GM10266 (cell line): ENCODE measurements around the gene FNDC3A.
"Not testable (repeated sequence)": the region's sequence is repeated elsewhere in the genome, so short reads cannot be mapped to it uniquely, and the experiment has no call there.

Experiments
- DNase-seq: peaks from one replicate; pipeline ENCODE4 v3.0.0; 2012; ENCODE audit errors: extremely low spot score
- TF ChIP-seq, protein P1 (sequence below): IDR thresholded peaks from 2 replicates; pipeline ENCODE4 v1.5.1; 2012; ENCODE audit warnings: mild to moderate bottlenecking, low read depth; ENCODE audit not compliant: control insufficient read depth, insufficient read depth; ENCODE audit errors: missing control alignments

FNDC3A gene

DNA sequence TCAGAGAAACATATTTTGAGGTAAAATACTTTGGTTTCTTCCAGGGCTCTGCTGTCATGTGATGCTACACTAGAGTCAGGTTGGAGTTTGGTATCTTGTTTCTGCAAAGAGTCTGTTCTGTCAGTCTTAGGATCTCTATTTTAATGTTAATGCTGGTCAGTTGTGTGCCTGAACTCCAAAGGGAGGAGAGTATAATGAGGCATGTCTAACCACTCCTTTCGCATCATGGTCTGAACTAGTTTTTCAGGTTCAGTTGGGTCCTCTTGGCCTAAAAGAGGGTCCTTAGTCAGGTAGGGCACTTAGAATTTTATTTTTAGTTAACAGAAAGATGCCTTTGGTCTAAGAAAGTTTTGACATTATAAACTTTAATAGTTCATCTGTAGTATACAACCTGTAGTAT, 78.2 kb downstream of the FNDC3A start:
- TF ChIP-seq, protein P1, sequence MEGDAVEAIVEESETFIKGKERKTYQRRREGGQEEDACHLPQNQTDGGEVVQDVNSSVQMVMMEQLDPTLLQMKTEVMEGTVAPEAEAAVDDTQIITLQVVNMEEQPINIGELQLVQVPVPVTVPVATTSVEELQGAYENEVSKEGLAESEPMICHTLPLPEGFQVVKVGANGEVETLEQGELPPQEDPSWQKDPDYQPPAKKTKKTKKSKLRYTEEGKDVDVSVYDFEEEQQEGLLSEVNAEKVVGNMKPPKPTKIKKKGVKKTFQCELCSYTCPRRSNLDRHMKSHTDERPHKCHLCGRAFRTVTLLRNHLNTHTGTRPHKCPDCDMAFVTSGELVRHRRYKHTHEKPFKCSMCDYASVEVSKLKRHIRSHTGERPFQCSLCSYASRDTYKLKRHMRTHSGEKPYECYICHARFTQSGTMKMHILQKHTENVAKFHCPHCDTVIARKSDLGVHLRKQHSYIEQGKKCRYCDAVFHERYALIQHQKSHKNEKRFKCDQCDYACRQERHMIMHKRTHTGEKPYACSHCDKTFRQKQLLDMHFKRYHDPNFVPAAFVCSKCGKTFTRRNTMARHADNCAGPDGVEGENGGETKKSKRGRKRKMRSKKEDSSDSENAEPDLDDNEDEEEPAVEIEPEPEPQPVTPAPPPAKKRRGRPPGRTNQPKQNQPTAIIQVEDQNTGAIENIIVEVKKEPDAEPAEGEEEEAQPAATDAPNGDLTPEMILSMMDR, result no peak
- no peak for DNase-seq

DNA sequence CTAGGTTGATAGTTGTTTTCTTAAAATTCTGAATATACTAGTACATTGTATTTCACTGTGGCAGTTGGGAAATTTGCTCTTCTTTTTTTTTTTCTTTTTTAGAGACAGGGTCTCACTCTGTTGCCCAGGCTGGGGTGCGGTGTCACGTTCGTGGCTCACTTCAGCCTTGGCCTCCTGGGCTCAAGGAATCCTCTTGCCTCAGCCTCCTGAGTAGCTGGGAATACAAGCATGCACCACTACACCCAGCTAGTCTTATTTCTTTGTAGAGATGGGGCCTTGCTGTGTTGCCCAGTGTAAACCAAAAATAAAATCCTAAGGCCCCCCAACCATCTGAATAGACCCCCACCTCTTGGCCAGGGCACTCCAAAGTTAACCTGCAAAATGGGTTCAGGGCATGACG, 79.3 kb downstream of the FNDC3A start:
- TF ChIP-seq, protein P1, result no peak
- DNase-seq, result no peak

DNA sequence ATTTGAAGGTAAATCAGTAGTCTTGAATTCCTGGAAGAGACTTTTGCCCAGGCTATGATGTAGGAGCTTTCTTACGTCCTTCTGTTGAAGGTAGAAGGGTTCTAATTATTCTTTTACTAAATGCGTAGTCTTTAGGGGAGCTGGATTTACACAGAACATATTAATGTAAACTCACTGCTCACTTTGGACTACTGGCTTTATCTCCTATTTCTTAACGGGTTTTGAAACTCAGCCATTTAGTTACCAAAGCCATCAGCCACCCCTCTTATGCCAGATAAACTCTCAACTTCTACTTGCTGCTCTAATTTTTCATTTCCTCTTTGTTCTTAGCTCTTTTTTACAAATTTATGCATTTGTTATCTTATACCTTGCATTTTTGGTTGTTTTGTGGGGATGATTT, 81.5 kb downstream of the FNDC3A start:
- TF ChIP-seq, protein P1, result no peak
- DNase-seq, result no peak

DNA sequence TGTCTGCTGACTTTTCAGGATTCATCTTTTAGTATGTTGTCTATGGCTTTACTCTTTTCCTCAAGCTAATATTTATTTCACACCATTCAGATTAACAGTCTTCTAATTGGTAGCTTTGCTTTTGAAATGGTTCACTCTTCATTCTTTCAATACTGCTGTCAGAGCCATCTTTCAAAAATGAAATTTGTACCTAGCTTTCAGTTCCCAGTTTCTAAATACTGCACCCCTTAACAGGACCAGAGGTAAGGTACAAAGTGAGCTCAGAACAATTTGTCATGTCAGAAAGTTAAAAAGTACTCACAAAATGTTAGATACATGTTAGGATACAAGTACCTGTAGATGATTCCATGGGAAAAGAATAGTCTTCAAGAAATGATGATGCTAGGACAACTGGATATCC, 83.0 kb downstream of the FNDC3A start:
- no peak for DNase-seq

DNA sequence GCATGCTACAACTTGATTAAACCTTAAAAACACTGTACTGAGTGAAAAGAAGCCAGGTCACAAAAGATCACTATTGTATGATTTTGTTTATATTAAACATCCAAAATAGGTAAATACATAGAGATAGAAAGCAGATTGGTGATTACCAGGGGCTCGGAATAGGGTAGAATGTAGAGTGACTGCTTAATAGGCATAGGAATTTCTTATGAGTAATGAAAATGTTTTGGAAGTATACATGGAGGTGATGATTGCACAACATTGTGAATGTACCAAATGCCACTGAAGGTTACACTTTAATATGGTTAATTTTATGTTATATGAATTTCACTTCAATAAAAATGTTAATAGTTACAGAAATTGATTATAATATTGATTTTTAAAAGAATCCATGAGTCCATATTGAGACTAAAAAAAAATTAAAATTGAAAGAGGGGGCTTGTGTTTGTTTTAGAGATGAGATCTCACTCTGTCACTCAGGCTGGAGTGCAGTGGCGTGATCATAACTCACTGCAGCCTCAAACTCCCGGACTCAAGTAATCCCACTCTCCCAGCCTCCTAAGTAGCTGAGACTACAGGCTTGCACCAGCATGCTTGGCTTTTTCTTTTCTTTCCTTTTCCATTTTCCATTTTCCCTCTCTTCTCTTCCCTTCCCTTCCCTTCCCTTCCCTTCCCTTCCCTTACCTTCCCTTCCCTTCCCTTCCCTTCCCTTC, 85.1 kb downstream of the FNDC3A start:
- TF ChIP-seq, protein P1, result no peak
- no peak for DNase-seq

More for the DNA sequence above, 83.0 kb downstream of the FNDC3A start:
- TF ChIP-seq, protein P1, result no peak

DNA sequence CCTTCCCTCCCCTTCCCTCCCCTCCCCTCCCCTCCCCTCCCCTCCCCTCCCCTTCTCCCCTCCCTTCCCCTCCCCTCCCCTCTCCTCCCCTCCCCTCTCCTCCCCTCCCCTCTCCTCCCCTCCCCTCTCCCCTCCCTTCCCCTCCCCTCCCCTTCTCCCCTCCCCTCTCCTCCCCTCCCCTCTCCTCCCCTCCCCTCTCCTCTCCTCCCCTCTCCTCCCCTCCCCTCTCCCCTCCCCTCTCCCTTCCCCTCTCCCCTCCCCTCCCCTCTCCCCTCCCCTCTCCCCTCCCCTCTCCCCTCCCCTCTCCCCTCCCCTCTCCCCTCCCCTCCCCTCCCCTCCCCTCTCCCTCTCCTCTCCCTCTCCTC, 85.7 kb downstream of the FNDC3A start:
- DNase-seq, result not testable (repeated sequence)

DNA sequence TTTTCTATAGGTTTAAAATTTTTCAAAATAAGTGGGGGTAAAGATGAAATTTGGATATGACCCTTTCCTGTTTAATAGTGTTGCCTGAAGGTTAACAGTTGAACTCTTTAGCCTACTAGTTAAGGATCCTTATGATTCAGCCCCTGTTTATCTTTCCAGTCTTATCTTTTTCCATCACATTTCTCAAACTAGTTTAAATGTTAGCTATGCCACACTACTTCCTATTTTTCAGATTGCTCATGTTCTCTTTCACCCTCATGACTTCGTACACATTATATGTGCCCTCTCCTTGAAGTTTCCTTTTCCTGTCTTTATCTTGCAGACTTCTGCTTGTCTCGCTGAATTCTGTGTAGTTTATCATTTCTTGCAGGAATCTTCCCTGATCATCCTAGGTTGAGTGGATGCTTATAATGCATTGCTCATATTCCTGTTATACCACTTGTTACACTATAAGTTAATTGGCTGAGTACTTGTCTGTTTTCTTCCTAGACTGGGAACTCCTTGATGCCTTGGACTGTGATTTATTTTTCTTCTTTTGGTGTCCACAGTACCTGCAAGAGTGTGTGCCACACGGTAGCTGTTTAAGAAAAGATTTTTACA, 86.7 kb downstream of the FNDC3A start:
- DNase-seq, result no peak
- TF ChIP-seq, protein P1, result no peak
